H1 (cell line): ENCODE results near the gene TAF4. TPM values are rescaled to one million over a fixed set of nuclear protein-coding genes. Genes with fewer than 3 reads are reported as not detected.

ENCODE experiments used
- NRF1 ChIP-seq: IDR thresholded peaks from 2 replicates; pipeline ENCODE4 v1.6.1; 2011; ENCODE audit warnings: mild to moderate bottlenecking, low read depth, low read length, improper control_type of control experiment
- SUZ12 ChIP-seq: fragments of 200-600 bp; sonication (generic); IDR thresholded peaks from 2 replicates; pipeline ENCODE4 v1.6.1; 2012; ENCODE audit warnings: mild to moderate bottlenecking, inconsistent platforms, low read length, moderate library complexity, mixed read lengths
- polyA plus RNA-seq, 7 experiments: library from polyadenylated mRNA; depleted of rRNA in 3 of 7; stranded (reverse) in 5 of 7; unstranded in 2 of 7; fragments of >200 nt in 5 of 7; fragments of 200-250 nt in 2 of 7; gene quantifications; 1 replicate in 5 of 7; 2 replicates in 1 of 7; 4 replicates in 1 of 7; pipeline versions ENCODE4 v1.2.1 to v1.2.3, GENCODE V29; 2011 to 2013; ENCODE audit warnings: missing spikeins in 2 of 7, mixed read lengths in 2 of 7
- total RNA-seq: library from RNA; stranded (reverse); fragmentation: NEBNext Ultra II Directional; extraction: Animal tissue kit (Norgen Biotek cat#: 25700); gene quantifications from 2 replicates; pipeline ENCODE4 v1.2.1, GENCODE V29; 2021

Gene TAF4
- total and polyA plus RNA-seq, 2 of the 8 experiments (the other 6 are each of a cell fraction or from before 2014, with no cell fraction given) = 16.0 to 30.1 TPM

GRCh38 chr20:62042025-62042820 is 23.5 kb downstream of the TAF4 start (continued):
- no peak for TF ChIP-seq NRF1
- no peak for TF ChIP-seq SUZ12
